GM18868 (cell line): ENCODE measurements around the gene SHROOM3.
"Not testable (repeated sequence)": the region's sequence is repeated elsewhere in the genome, so short reads cannot be mapped to it uniquely, and the experiment has no call there.

Source experiments
- ATAC-seq: cut with Tn5 transposase; IDR thresholded peaks from one replicate; pipeline ENCODE4 v1.9.1; 2021; ENCODE audit warnings: mild to moderate bottlenecking, moderate library complexity; ENCODE audit not compliant: unreplicated experiment

Gene SHROOM3

GRCh38 chr4:76434901-76435527 lies at the start of gene SHROOM3:
Gene SHROOM3 (plus strand): TSS chr4:76435229. CDS start chr4:76436053, 824 bp downstream.
- no peak for ATAC-seq

DNA sequence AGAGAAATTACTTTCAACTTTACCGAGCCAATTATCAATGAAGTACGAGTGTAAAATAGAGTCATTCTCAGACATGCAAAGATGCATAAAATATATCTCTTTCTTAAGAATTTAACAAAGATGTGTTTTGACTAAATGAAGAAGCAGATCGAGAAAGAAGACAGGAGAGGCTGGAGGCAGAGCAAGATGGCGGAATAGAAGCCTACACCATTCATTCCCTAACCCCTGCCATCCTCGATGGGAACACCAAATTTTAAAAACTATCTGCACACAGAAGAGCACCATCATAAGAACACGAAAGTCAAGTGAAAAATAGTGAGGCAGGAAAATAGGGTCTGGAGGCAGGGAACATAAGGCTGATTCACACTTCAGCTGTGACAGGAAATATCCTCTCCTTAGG lies 49.1 kb upstream of the SHROOM3 start:
- no peak for ATAC-seq

GRCh38 chr4:76386566-76387305 lies 48.3 kb upstream of the SHROOM3 start:
- ATAC-seq, result no peak

- no peak for ATAC-seq
Measured at GRCh38 chr4:76388160-76388908, 46.7 kb upstream of the SHROOM3 start.

DNA sequence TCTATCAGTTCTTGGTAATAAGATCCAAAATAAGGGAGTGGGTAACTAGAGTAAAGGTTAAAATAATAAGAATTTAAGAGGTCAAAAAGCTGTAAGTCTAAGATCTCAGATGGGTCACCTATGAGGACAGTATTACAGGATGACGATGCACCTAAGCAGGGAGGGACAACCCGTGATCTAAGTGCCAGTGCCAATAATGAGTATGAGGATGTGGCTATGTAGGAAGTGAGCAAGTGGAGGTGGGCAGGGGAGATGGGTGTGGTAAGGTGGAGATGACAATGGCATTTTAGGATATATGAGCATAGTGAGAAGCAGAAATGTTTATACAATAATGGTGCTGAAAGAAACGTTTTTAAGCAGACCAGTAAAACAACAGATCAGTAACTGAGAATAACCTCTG lies 33.4 kb upstream of the SHROOM3 start:
- no peak for ATAC-seq

DNA sequence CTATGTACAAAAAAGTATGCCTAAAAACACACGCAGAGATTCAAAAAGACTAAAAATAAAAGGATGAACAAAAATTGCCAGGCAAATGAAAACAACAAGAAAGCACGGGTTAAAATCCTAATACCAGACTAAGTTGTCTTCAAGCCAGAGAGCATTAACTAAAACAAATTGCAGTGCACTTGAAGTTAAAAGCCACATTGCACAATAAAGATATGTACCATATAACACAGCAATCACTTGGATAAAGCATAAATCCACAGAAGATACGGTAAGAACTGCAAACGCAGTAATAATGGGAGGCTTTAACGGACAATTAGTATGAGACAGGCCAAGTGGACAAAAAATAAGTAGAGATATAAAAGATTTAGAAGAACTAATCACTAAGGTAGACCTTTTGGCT lies 28.9 kb upstream of the SHROOM3 start:
- no peak for ATAC-seq

- no peak for ATAC-seq
Measured at GRCh38 chr4:76407440-76408119, 27.4 kb upstream of the SHROOM3 start.

- ATAC-seq, result no peak
Measured at GRCh38 chr4:76410636-76411035, 24.4 kb upstream of the SHROOM3 start.

- no peak for ATAC-seq
Measured at GRCh38 chr4:76420188-76420761, 14.8 kb upstream of the SHROOM3 start.

- ATAC-seq, result no peak
Measured at GRCh38 chr4:76420762-76421581, 14.1 kb upstream of the SHROOM3 start, which contains the start of gene CCDC158. Gene CCDC158 (minus strand): TSS chr4:76421141. CDS start chr4:76403207, 17,934 bp downstream.

DNA sequence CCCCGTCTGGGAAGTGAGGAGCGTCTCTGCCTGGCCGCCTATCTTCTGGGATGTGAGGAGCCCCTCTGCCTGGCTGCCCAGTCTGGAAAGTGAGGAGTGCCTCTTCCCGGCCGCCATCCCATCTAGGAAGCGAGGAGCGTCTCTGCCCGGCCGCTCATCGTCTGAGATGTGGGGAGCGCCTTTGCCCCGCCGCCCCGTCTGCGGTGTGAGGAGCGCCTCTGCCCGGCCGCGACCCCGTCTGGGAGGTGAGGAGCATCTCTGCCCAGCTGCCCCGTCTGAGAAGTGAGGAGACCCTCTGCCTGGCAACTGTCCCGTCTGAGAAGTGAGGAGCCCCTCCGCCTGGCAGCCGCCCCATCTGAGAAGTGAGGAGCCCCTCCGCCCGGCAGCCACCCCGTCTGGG lies 11.9 kb upstream of the SHROOM3 start:
- not testable (repeated sequence) for ATAC-seq

DNA sequence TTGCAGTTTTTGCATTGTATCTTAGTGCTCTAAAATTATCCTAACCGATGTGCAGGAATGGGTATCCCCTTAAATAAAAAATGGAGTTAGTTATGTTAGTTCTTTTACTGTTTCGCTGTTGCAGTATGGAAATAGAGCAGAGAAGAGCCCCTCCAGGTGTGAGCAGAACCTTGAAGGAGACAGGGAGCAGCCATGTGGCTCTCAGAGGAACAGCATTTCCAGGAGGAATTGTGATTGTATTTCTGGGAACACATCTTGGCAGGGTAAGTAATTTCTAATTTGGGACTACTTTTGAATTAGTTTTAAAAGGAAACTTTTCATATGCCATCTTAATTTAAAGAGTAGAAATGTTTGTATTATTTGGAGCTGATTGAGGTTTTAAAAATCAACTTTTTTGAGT lies 8.8 kb upstream of the SHROOM3 start:
- no peak for ATAC-seq

GRCh38 chr4:76429636-76430035 lies 5.4 kb upstream of the SHROOM3 start:
- ATAC-seq, result no peak

DNA sequence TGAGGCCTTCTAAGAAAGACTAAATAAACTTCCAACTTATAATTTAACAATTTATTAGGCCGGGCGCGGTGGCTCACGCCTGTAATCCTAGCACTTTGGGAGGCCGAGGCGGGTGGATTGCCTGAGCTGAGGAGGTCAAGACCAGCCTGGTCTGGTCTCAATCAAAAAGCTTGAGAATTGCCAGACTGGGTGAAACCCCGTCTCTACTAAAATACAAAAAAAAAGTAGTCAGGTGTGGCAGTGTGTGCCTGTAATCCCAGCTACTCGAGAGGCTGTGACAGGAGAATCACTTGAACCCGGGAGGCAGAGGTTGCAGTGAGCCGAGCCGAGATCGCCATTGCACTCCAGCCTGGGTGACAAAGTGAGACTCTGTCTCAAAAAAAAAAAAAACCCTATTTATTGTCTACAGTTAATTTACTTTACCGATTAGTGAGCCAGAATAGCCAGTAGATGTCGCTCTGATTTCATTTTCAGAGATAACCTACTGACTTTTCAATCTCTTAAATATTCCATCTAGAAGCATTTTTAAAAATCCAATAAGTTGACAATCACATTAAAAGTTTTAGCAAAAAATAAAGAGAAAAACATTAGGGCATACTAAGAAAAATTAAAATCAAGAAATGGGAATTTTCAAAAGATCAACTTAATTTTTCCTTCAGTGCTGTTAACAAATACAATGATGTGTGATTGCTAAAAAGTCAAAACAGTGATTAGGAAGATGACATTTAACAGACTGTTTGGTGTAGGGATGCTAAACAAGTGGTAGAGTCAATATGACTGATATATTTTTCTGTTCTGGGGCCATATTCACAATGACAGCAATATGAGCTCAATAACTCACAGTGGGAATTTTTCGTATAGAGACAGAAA lies 4.3 kb upstream of the SHROOM3 start:
- ATAC-seq, result no peak

- ATAC-seq, result no peak
Measured at GRCh38 chr4:76435528-76436319, 695 bp downstream of the SHROOM3 start.

- ATAC-seq, result no peak
Measured at GRCh38 chr4:76439491-76439890, 4.5 kb downstream of the SHROOM3 start.

DNA sequence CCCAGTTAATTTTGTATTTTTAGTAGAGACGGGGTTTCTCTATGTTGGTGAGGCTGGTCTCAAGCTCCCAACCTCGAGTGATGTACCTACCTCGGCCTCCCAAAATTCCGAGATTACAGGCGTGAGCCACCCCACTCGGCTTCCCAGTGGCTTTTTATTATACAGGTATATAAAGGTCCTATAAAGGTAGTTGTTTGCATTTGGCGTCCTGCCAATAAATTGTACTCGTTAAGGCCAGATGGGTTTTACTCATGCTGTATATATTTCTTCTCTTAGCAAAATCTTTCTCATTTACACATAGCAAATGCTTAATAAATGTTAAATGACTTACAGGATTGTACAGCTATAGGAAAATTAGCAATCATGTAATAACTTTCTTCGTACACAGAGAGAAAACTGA lies 6.9 kb downstream of the SHROOM3 start:
- no peak for ATAC-seq

- no peak for ATAC-seq
Measured at GRCh38 chr4:76442807-76443206, 7.8 kb downstream of the SHROOM3 start.
